Left ventricle myocardium inferior (tissue), 1 donor: Measurements from ENCODE around the gene RAB34. TPM values are rescaled to one million over a fixed set of nuclear protein-coding genes. Genes with fewer than 3 reads are reported as not detected.

Experiments used
- DNase-seq: peaks from one replicate; pipeline ENCODE4 v3.0.0-alpha.2; 2020
- H3K27ac ChIP-seq: fragments of 200-600 bp; replicated peaks from 2 replicates; pipeline ENCODE4 v1.8.0; 2021
- H3K27me3 ChIP-seq: fragments of 200-600 bp; 2 replicates; pipeline ENCODE4 v1.8.0; 2021; ENCODE audit warnings: low read depth
- H3K36me3 ChIP-seq: fragments of 200-600 bp; 2 replicates; pipeline ENCODE4 v1.8.0; 2021
- H3K4me1 ChIP-seq: fragments of 200-600 bp; 2 replicates; pipeline ENCODE4 v1.8.0; 2021
- H3K4me3 ChIP-seq: fragments of 200-600 bp; 2 replicates; pipeline ENCODE4 v1.8.0; 2021; ENCODE audit warnings: mild to moderate bottlenecking, moderate library complexity
- H3K9me3 ChIP-seq: fragments of 200-600 bp; replicated peaks from 2 replicates; pipeline ENCODE4 v1.8.0; 2021
- CTCF ChIP-seq: fragments of 200-600 bp; IDR thresholded peaks from 2 replicates; pipeline ENCODE4 v1.8.0; 2021; ENCODE audit warnings: antibody characterized with exemption, mild to moderate bottlenecking, borderline replicate concordance
- intact Hi-C: fragments of 100-400 bp; cut with micrococcal nuclease; formaldehyde crosslinking; loops from one replicate; pipeline ENCODE4 v1.11.0; 2022
- total RNA-seq: library from RNA; stranded (reverse); fragmentation: NEBNext Ultra II Directional; extraction: Animal tissue kit (Norgen Biotek cat#: 25700); gene quantifications from one replicate; pipeline ENCODE4 v1.2.1, GENCODE V29; 2021
- donor health status: DM: no; HTN: yes; CAD: no; lungs with severe emphysema.

RAB34 gene
- total RNA-seq, 1 donor from 2014 or later: 13.1 TPM

- no peak for TF ChIP-seq CTCF
- no peak overlapping the region for H3K4me3 ChIP-seq
- H3K27me3 ChIP-seq: no peaks in the 10 kb centered on the region
- H3K27ac ChIP-seq: no peak overlapping the region
- peaks cover 6% of the 10 kb centered on the region for H3K4me1 ChIP-seq
- DNase-seq: no peak
- intact Hi-C loops: no loop called here
- no peaks in the 10 kb centered on the region for H3K9me3 ChIP-seq
- H3K36me3 ChIP-seq: peaks cover 100% of the 10 kb centered on the region
These were observed 28.7 kb downstream of the RAB34 start for GRCh38 chr17:28689011-28689410.

GRCh38 chr17:28688481-28688880, 29.2 kb downstream of the RAB34 start:
- Histone ChIP-seq H3K4me3 (no peak overlapping the region), H3K36me3 (peaks cover 100% of the 10 kb centered on the region), H3K27ac (no peak overlapping the region), H3K4me1 (peaks cover 6% of the 10 kb centered on the region), H3K9me3 (no peaks in the 10 kb centered on the region), H3K27me3 (no peaks in the 10 kb centered on the region)
- no peak for DNase-seq
- TF ChIP-seq CTCF: no peak
- intact Hi-C loops: no loop called here

- intact Hi-C loops: no loop called here
- Histone ChIP-seq H3K27me3 (no peaks in the 10 kb centered on the region), H3K4me3 (no peak overlapping the region), H3K27ac (no peak overlapping the region), H3K4me1 (peaks cover 6% of the 10 kb centered on the region), H3K36me3 (peaks cover 100% of the 10 kb centered on the region), H3K9me3 (no peaks in the 10 kb centered on the region)
- no peak for DNase-seq
- TF ChIP-seq CTCF: no peak
These were observed 31.4 kb downstream of the RAB34 start for GRCh38 chr17:28686296-28686695.

GRCh38 chr17:28685366-28685765, 32.3 kb downstream of the RAB34 start:
- no peaks in the 10 kb centered on the region for H3K27me3 ChIP-seq
- TF ChIP-seq CTCF: no peak
- peaks cover 100% of the 10 kb centered on the region for H3K36me3 ChIP-seq
- no peaks in the 10 kb centered on the region for H3K9me3 ChIP-seq
- no peak overlapping the region for H3K27ac ChIP-seq
- intact Hi-C loops: no loop called here
- no peak for DNase-seq
- H3K4me3 ChIP-seq: no peak overlapping the region
- peaks cover 6% of the 10 kb centered on the region for H3K4me1 ChIP-seq

- intact Hi-C loops: no loop called here
- Histone ChIP-seq H3K36me3 (peaks cover 100% of the 10 kb centered on the region), H3K9me3 (no peaks in the 10 kb centered on the region), H3K27me3 (no peaks in the 10 kb centered on the region), H3K4me1 (peaks cover 6% of the 10 kb centered on the region), H3K27ac (no peak overlapping the region), H3K4me3 (no peak overlapping the region)
- no peak for DNase-seq
- TF ChIP-seq CTCF: no peak
These were observed 32.7 kb downstream of the RAB34 start for GRCh38 chr17:28684963-28685362.

GRCh38 chr17:28682655-28683054, 35.0 kb downstream of the RAB34 start:
- intact Hi-C loops: no loop called here
- no peak overlapping the region for H3K27ac ChIP-seq
- DNase-seq: no peak
- peaks cover 6% of the 10 kb centered on the region for H3K4me1 ChIP-seq
- H3K27me3 ChIP-seq: no peaks in the 10 kb centered on the region
- H3K9me3 ChIP-seq: no peaks in the 10 kb centered on the region
- no peak for TF ChIP-seq CTCF
- peaks cover 100% of the 10 kb centered on the region for H3K36me3 ChIP-seq
- no peak overlapping the region for H3K4me3 ChIP-seq
